Heart right ventricle (tissue), 16 donors: ENCODE data around the gene COMT. TPM values are rescaled to one million over a fixed set of nuclear protein-coding genes. Genes with fewer than 3 reads are reported as not detected.

Experiments used
- ATAC-seq, 8 donors: fragments of 200-7000 bp; cut with Tn5 transposase; one replicate each; pipeline ENCODE4 v1.9.1; 2020; ENCODE audit warnings: mild to moderate bottlenecking in 8 of 8, moderate library complexity in 8 of 8, moderate number of reproducible peaks in 1 of 8
- DNase-seq, 2 donors: peaks; one replicate each; pipeline ENCODE4 v3.0.0-alpha.2; 2020
- H3K27ac ChIP-seq, 10 donors: fragments of 200-600 bp; sonication (generic) in 2 of 10; one replicate each; pipeline versions ENCODE4 v1.5.0 to v1.8.0; 2020 to 2022; ENCODE audit warnings: mild to moderate bottlenecking in 3 of 10
- H3K27me3 ChIP-seq, 7 donors: fragments of 200-600 bp; one replicate each; pipeline ENCODE4 v1.8.0; 2021 to 2022; ENCODE audit warnings: mild to moderate bottlenecking in 2 of 7
- H3K36me3 ChIP-seq, 9 donors: fragments of 200-600 bp; sonication (generic) in 1 of 9; one replicate each; pipeline versions ENCODE4 v1.5.0 to v1.8.0; 2020 to 2022; ENCODE audit warnings: mild to moderate bottlenecking in 2 of 9
- H3K4me1 ChIP-seq, 9 donors: fragments of 200-600 bp; sonication (generic) in 1 of 9; one replicate each; pipeline versions ENCODE4 v1.5.0 to v1.8.0; 2020 to 2022; ENCODE audit warnings: mild to moderate bottlenecking in 4 of 9
- H3K4me3 ChIP-seq, 10 donors: fragments of 200-600 bp; sonication (generic) in 2 of 10; one replicate each; pipeline versions ENCODE4 v1.5.0 to v1.8.0; 2020 to 2022; ENCODE audit warnings: mild to moderate bottlenecking in 7 of 10, moderate library complexity in 2 of 10
- H3K9me3 ChIP-seq, 11 donors: fragments of 200-600 bp in 10 of 11; sonication (generic) in 2 of 11; one replicate each; pipeline versions ENCODE4 v1.5.0 to v1.8.0; 2013 to 2022; ENCODE audit warnings: mild to moderate bottlenecking in 2 of 11, control low read depth in 1 of 11, moderate library complexity in 1 of 11
- WGBS, 2 donors: extraction: QIAGEN DNeasy Blood & Tissue Kit; methylation state at CpG; one replicate each; pipeline ENCODE4 v1.1.7; 2013; ENCODE audit warnings: inconsistent platforms in 1 of 2; 5-methylcytosine and 5-hydroxymethylcytosine counted together
- intact Hi-C, 10 donors: fragments of 100-400 bp; cut with DNase I; formaldehyde crosslinking; loops; one replicate each; pipeline versions ENCODE4 v1.11.1 to v1.14.2; 2022
- polyA plus RNA-seq, 2 donors: library from polyadenylated mRNA; stranded (reverse); fragments of 200-250 nt; gene quantifications; one replicate each; pipeline ENCODE4 v1.2.3, GENCODE V29; 2013
- total RNA-seq, 10 donors: library from RNA; stranded (reverse); fragmentation: NEBNext Ultra II Directional in 3 of 10; extraction: Animal tissue kit (Norgen Biotek cat#: 25700) in 3 of 10; gene quantifications; one replicate each; pipeline versions ENCODE4 v1.2.1 to v1.2.4, GENCODE V29; 2021 to 2023
- TF ChIP-seq, protein P1 (sequence below), 9 donors: fragments of 200-600 bp; sonication (generic) in 2 of 9; IDR thresholded peaks; one replicate each; pipeline versions ENCODE4 v1.5.0 to v1.8.0; 2021 to 2022; ENCODE audit warnings: antibody characterized with exemption in 9 of 9, mild to moderate bottlenecking in 5 of 9, moderate library complexity in 1 of 9
- donor health status: Arrhythmogenic right ventricular cardiomyopathy.
- donor health status: ischemic (EF 13 %, LVEDD 7.1; RV severe dilation, severe dysfunction).
- donor health status: healthy with polysubstance abuse.
- donor health status: DM: no; HTN: yes; CAD: no.
- donor health status: DM: no; HTN: no; CAD: no.
- donor health status: ischemic (EF 25% LVEDD 6.9; RV normal size, moderate dysfunction).
- donor health status: ischemic (EF 25% LVEDD 5.7; RV mildly dilated, moderate dysfunction).
- donor health status: healthy.
- donor health status: DM: yes; HTN: yes; CAD: no.
- donor health status: Ischemic cardiomyopathy.
- donor health status: ischemic (EF 35%, LVEDD 5.7; RV mildly dilated, moderate dysfunction).
- donor health status: nonischemic (EF 11% LVEDD 7.7; RV severe dilation, severe dysfunction).
- donor health status: DM: yes; HTN: yes; CAD: no.
- donor health status: PGD.
- donor health status: ischemic (EF 29% LVEDD 5.4; RV normal size, mild dysfunction).
- donor health status: nonischemic (EF 23%, LVEDD 6.1; RV moderate dilation, normal function).

The COMT gene
- total and polyA plus RNA-seq, 12 donors, result 42.9 to 273 (median 101) TPM

DNA sequence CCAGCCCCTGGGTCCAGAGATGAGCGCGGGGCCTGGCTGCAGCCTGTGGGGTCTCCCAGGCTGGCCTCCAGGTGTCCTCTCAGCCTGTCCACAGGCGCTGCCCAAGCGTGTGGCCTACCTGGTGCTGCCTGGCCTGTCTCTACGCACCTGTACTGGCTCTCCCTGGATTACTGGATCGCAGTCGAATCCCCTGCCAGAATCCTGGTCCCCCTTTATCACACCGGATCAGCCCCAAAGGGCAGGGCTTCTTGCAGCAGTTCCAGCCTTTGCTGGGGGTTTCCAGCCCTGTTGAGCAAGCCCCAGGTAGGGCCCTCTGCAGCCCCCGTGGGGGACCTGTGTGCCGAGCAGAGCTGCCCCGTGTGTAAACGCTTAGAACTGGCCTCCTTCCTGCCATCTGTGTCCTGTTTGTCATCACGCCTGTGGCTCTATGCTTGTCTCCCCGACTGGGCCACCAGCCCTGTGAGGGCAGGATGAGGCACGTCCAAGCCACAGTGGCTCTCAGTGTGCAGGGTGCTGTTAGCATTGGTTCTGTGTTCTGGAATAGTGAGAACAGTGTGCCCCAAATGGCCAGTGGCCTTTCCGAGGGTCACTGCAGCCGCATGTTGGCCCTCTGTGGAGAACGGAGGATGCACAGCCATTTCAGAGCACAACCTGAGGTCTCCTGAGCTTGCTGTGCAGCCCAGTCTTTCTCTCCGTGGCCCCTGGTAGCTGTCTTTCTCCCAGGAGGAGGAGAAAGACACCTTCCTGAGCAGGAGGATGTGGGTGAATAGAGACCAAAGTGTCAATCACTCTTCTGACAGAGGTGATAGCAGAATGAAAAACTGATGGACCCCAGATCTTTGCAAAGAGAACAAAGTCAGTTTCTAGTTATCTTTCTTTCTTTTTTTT lies 13.9 kb downstream of the COMT start:
- peaks cover 15 to 68% (median 31%) of the 10 kb centered on the region in 9 donors for H3K4me1 ChIP-seq
- peak in 2 of 8 donors; percentile 7 to 17 for ATAC-seq
- 61 to 63% methylated on average over 19 of the region's 19 CpGs for WGBS, 2 donors

DNA sequence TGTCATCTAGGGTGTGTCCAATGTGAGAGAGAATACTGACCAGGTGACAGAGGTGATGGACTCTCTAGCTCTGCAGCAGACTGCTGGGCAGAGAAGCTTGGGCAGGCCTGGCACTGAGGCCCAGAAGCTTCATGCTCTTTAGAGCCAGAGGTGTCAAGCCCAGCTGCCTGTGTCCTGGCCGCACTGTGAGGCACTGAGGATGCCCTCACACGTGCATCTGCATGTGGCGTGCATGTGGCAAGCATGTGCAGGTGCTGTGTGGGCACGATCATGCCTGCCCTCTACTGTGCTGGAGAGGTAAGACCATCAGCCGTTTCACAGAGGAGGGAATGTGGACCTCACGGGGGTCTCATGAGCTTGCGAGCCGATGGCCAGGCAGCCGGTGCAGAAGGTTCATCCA lies 15.9 kb downstream of the COMT start:
- TF ChIP-seq, protein P1, sequence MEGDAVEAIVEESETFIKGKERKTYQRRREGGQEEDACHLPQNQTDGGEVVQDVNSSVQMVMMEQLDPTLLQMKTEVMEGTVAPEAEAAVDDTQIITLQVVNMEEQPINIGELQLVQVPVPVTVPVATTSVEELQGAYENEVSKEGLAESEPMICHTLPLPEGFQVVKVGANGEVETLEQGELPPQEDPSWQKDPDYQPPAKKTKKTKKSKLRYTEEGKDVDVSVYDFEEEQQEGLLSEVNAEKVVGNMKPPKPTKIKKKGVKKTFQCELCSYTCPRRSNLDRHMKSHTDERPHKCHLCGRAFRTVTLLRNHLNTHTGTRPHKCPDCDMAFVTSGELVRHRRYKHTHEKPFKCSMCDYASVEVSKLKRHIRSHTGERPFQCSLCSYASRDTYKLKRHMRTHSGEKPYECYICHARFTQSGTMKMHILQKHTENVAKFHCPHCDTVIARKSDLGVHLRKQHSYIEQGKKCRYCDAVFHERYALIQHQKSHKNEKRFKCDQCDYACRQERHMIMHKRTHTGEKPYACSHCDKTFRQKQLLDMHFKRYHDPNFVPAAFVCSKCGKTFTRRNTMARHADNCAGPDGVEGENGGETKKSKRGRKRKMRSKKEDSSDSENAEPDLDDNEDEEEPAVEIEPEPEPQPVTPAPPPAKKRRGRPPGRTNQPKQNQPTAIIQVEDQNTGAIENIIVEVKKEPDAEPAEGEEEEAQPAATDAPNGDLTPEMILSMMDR (IDR thresholded peaks at IDR 0.05), result no peak
- DNase-seq (no peak), ATAC-seq (no peak)
- no peak overlapping the region for H3K4me3 ChIP-seq
- peaks cover 0 to 8% (median 0%) of the 10 kb centered on the region in 9 donors for H3K36me3 ChIP-seq
- intact Hi-C loops, result no loop called here
- 87 to 92% methylated on average over 9 of the region's 9 CpGs for WGBS, 2 donors
- H3K27ac ChIP-seq, result no peak overlapping the region
- H3K27me3 ChIP-seq, result no peaks in the 10 kb centered on the region
- H3K4me1 ChIP-seq, result peaks cover 17 to 67% (median 37%) of the 10 kb centered on the region in 9 donors
- H3K9me3 ChIP-seq, result no peaks in the 10 kb centered on the region

More for the DNA sequence above, 13.9 kb downstream of the COMT start:
- DNase-seq, result no peak
- H3K36me3 ChIP-seq, result peaks cover 0 to 11% (median 0%) of the 10 kb centered on the region in 9 donors
- H3K9me3 ChIP-seq, result no peaks in the 10 kb centered on the region
- intact Hi-C loops, result no loop called here
- TF ChIP-seq, protein P1 (IDR thresholded peaks at IDR 0.05), result no peak
- H3K4me3 ChIP-seq, result no peak overlapping the region
- peak overlapping the region in 6 of 10 donors; percentile 13 to 45 (median 27) for H3K27ac ChIP-seq
- H3K27me3 ChIP-seq, result no peaks in the 10 kb centered on the region

GRCh38 chr22:19958083-19959042 lies 16.8 kb downstream of the COMT start:
- Histone ChIP-seq H3K27me3 (no peaks in the 10 kb centered on the region), H3K4me1 (peaks cover 11 to 63% (median 37%) of the 10 kb centered on the region in 9 donors), H3K36me3 (peaks cover 0 to 13% (median 0%) of the 10 kb centered on the region in 9 donors), H3K4me3 (peak overlapping the region in 4 of 10 donors; percentile 27 to 43 (median 33)), H3K9me3 (no peaks in the 10 kb centered on the region), H3K27ac (peak overlapping the region in 5 of 10 donors; percentile 18 to 53 (median 49))
- intact Hi-C loops, result no loop called here
- DNase-seq, result no peak
- WGBS, 2 donors, result 83 to 89% methylated on average over 19 of the region's 19 CpGs
- TF ChIP-seq, protein P1 (IDR thresholded peaks at IDR 0.05), result no peak
- no peak for ATAC-seq
